DOHH2 (cell line): ENCODE data around the gene RIPOR3.

ENCODE experiments used
- CTCF ChIP-seq: fragments of 200-600 bp; sonication (generic); IDR thresholded peaks from one replicate; pipeline ENCODE4 v1.5.1; 2014; ENCODE audit warnings: antibody characterized with exemption, mild to moderate bottlenecking, low read depth, low read length; ENCODE audit not compliant: poor library complexity, severe bottlenecking
- EZH2phosphoT487 ChIP-seq: fragments of 200-600 bp; sonication (generic); IDR thresholded peaks from 2 replicates; pipeline ENCODE4 v1.6.1; 2017; ENCODE audit warnings: borderline replicate concordance, mild to moderate bottlenecking, antibody characterized with exemption, low read length, moderate library complexity, mixed read lengths

- TF ChIP-seq EZH2phosphoT487: no peak
- TF ChIP-seq CTCF: no peak
Measured at GRCh38 chr20:50649590-50649989, 41.8 kb downstream of the RIPOR3 start.
